ENCODE data around the gene ST3GAL2. TPM values are rescaled to one million over a fixed set of nuclear protein-coding genes. Genes with fewer than 3 reads are reported as not detected.

The ST3GAL2 gene
- total and polyA plus RNA-seq, 9 of the 15 experiments (the other 6 are each of a cell fraction or from before 2014, with no cell fraction given), result 1.5 to 108 (median 34.3) TPM

DNA sequence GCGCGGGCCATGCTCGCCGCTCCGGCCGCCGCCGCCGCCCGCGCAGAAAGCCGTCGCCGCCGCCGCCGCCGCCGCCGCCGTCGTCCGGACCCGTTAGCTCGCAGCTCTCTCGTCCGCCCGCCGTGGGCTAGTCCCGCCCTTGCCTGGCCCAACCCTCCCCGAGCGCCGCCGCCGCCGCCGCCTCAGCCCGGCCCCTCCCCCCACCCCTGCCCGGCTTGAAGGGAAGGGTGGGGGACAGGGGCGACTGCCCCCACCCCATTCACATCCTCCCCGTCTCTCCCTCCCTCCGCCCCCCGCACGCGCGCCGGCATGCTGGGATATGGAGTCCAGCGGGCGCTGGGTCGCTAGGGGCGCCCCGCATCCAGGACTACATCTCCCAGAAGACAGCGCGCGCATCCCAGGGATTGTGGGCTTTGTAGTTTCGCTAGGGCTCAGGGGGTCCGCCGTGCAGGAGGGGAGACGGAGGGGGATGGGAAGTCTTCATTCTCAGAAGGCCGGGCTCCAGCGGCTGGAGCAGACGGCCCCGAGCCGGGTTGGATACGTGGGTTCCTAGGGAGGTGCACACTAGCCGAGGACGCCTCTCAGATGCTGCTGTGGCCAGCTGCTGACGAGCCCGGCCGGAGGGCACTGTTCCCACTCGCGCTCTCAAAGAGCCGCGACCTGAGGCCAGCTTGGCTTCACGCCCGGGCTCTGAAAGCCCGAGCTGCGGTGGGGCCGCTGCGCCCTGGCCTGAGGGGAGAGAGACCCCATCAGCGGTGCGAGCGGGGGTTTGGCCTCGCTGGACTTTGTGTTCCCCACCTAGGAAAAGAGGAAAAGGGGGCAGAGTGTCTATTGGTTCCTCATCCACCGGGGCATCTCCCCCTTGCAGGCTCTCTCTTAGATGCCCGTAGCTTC lies at the start of gene ST3GAL2 (continued):
- TF ChIP-seq, protein P1, sequence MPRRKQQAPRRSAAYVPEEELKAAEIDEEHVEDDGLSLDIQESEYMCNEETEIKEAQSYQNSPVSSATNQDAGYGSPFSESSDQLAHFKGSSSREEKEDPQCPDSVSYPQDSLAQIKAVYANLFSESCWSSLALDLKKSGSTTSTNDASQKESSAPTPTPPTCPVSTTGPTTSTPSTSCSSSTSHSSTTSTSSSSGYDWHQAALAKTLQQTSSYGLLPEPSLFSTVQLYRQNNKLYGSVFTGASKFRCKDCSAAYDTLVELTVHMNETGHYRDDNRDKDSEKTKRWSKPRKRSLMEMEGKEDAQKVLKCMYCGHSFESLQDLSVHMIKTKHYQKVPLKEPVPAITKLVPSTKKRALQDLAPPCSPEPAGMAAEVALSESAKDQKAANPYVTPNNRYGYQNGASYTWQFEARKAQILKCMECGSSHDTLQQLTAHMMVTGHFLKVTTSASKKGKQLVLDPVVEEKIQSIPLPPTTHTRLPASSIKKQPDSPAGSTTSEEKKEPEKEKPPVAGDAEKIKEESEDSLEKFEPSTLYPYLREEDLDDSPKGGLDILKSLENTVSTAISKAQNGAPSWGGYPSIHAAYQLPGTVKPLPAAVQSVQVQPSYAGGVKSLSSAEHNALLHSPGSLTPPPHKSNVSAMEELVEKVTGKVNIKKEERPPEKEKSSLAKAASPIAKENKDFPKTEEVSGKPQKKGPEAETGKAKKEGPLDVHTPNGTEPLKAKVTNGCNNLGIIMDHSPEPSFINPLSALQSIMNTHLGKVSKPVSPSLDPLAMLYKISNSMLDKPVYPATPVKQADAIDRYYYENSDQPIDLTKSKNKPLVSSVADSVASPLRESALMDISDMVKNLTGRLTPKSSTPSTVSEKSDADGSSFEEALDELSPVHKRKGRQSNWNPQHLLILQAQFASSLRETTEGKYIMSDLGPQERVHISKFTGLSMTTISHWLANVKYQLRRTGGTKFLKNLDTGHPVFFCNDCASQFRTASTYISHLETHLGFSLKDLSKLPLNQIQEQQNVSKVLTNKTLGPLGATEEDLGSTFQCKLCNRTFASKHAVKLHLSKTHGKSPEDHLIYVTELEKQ (CRISPR knock-in tag; IDR thresholded peaks at IDR 0.05), result no peak; the same call in 1 of the 2 replicates
- TF ChIP-seq NR1H2 (CRISPR knock-in tag; IDR thresholded peaks at IDR 0.05), result no peak
- 0 out of 4 replicates have a peak, but pooled peaks of 1 of the 2 experiments have one; percentile 2 for TF ChIP-seq SIN3A (IDR thresholded peaks at IDR 0.05; ENCODE audit: borderline replicate concordance in 2 of 2, control insufficient read depth in 1 of 2, low read depth in 2 of 2, low read length in 2 of 2)
- TF ChIP-seq ZBTB7A (IDR thresholded peaks at IDR 0.05; ENCODE audit: borderline replicate concordance, control insufficient read depth, low read depth, low read length), result peak; percentile 99
- TF ChIP-seq ZZZ3 (IDR thresholded peaks at IDR 0.05), result no peak
- TF ChIP-seq FUS (optimal IDR thresholded peaks at IDR 0.05; ENCODE audit: low read depth, low read length), result no peak
- TF ChIP-seq, protein P2, sequence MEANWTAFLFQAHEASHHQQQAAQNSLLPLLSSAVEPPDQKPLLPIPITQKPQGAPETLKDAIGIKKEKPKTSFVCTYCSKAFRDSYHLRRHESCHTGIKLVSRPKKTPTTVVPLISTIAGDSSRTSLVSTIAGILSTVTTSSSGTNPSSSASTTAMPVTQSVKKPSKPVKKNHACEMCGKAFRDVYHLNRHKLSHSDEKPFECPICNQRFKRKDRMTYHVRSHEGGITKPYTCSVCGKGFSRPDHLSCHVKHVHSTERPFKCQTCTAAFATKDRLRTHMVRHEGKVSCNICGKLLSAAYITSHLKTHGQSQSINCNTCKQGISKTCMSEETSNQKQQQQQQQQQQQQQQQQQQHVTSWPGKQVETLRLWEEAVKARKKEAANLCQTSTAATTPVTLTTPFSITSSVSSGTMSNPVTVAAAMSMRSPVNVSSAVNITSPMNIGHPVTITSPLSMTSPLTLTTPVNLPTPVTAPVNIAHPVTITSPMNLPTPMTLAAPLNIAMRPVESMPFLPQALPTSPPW (CRISPR knock-in tag; IDR thresholded peaks at IDR 0.05), result peak; percentile 100
- TF ChIP-seq ZNF143 (CRISPR knock-in tag; IDR thresholded peaks at IDR 0.05), result peak; percentile 99
- TF ChIP-seq, protein P3, sequence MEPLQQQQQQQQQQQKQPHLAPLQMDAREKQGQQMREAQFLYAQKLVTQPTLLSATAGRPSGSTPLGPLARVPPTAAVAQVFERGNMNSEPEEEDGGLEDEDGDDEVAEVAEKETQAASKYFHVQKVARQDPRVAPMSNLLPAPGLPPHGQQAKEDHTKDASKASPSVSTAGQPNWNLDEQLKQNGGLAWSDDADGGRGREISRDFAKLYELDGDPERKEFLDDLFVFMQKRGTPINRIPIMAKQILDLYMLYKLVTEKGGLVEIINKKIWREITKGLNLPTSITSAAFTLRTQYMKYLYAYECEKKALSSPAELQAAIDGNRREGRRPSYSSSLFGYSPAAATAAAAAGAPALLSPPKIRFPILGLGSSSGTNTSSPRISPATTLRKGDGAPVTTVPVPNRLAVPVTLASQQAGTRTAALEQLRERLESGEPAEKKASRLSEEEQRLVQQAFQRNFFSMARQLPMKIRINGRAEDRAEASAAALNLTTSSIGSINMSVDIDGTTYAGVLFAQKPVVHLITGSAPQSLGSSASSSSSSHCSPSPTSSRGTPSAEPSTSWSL (CRISPR knock-in tag; IDR thresholded peaks at IDR 0.05; ENCODE audit: borderline replicate concordance), result no peak
- TF ChIP-seq, protein P4, sequence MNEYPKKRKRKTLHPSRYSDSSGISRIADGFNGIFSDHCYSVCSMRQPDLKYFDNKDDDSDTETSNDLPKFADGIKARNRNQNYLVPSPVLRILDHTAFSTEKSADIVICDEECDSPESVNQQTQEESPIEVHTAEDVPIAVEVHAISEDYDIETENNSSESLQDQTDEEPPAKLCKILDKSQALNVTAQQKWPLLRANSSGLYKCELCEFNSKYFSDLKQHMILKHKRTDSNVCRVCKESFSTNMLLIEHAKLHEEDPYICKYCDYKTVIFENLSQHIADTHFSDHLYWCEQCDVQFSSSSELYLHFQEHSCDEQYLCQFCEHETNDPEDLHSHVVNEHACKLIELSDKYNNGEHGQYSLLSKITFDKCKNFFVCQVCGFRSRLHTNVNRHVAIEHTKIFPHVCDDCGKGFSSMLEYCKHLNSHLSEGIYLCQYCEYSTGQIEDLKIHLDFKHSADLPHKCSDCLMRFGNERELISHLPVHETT (CRISPR knock-in tag; conservative IDR thresholded peaks at IDR 0.05 in 1 of 2, IDR thresholded peaks at IDR 0.05 in 1 of 2), result peak in 1 of 2 experiments; percentile 97; a peak in 2 of 4 replicates
- TF ChIP-seq, protein P5, sequence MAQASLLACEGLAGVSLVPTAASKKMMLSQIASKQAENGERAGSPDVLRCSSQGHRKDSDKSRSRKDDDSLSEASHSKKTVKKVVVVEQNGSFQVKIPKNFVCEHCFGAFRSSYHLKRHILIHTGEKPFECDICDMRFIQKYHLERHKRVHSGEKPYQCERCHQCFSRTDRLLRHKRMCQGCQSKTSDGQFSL (CRISPR knock-in tag; IDR thresholded peaks at IDR 0.05), result peak; percentile 83
- TF ChIP-seq, protein P5 (tag; IDR thresholded peaks at IDR 0.05), result peak in 1 of 2 experiments; percentile 65; a peak in 2 of 4 replicates
- no peak for TF ChIP-seq SRF (CRISPR knock-in tag; IDR thresholded peaks at IDR 0.05)

All from K562 (cell line).